GM19452 (cell line): ENCODE data around the gene OR10J5.

Source experiments
- ATAC-seq: cut with Tn5 transposase; IDR thresholded peaks from one replicate; pipeline ENCODE4 v1.9.1; 2021; ENCODE audit not compliant: unreplicated experiment

The OR10J5 gene

DNA sequence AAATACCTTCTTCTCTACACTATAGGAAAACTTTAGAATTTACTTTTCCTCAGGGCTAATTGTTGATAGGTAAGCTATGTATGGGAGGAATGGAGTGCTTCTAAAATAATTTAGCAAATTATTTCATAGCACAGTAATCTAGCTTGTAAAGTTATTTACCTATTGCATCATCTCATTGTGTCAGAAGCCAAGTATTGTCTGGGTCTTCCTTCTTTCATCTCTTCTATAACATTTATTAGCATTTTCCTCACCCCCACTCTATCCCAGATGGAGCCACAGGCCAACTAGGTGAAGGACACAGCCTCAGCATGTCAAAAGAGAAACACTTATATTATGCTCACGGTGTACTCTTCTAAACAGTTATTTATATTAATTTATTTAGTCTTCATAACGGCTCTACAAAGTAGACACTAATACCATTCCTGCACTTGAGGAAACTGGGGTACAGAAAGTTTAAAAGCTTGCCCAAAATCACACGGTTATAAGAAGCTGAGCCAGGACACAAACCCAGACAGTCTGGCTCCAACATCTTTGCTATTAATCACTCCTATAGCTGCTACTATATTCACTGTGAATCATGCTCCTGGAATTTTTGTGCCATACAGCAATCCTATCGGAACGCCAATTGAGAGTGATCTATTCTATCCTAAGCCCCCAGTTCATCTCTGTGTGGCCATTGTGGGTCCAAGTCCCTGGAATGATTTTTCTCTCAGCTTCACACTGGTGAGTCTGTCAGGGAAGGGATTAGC is 43.1 kb downstream of the OR10J5 start:
- no peak for ATAC-seq
